Measurements from ENCODE around the gene PTPRM.

GRCh38 chr18:8439055-8439454 lies 871.9 kb downstream of the PTPRM start:
- TF ChIP-seq POLR2A (IDR thresholded peaks at IDR 0.05) (no peak), CTCF (IDR thresholded peaks at IDR 0.05) (no peak)

Measured in ovary (tissue), 3 donors.